BLaER1 treated with 17β-estradiol and CSF1 and Interleukin-3, amounts not matched to agents 10 nM and 100 nM (cell line): Measurements from ENCODE around the gene ACMSD.

Experiments
- H3K27ac ChIP-seq, 11 experiments: shearing (Covaris generic); formaldehyde crosslinking; 2 replicates each; pipeline ENCODE4 v1.8.1; 2022
- H3K27me3 ChIP-seq, 11 experiments: shearing (Covaris generic); formaldehyde crosslinking; 2 replicates each; pipeline ENCODE4 v1.8.1; 2022
- H3K36me3 ChIP-seq, 11 experiments: shearing (Covaris generic); formaldehyde crosslinking; 2 replicates each; pipeline ENCODE4 v1.8.1; 2022
- H3K4me1 ChIP-seq, 10 experiments: shearing (Covaris generic); formaldehyde crosslinking; 2 replicates each; pipeline ENCODE4 v1.8.1; 2022
- H3K4me2 ChIP-seq, 11 experiments: shearing (Covaris generic); formaldehyde crosslinking; 2 replicates each; pipeline ENCODE4 v1.8.1; 2022
- H3K4me3 ChIP-seq, 10 experiments: shearing (Covaris generic); formaldehyde crosslinking; 2 replicates each; pipeline ENCODE4 v1.8.1; 2022
- H3K9ac ChIP-seq, 11 experiments: shearing (Covaris generic); formaldehyde crosslinking; 2 replicates each; pipeline ENCODE4 v1.8.1; 2022
- H3K9me3 ChIP-seq, 11 experiments: shearing (Covaris generic); formaldehyde crosslinking; replicated peaks in 1 of 11; 2 replicates each; pipeline ENCODE4 v1.8.1; 2022
- H4K20me1 ChIP-seq, 11 experiments: shearing (Covaris generic); formaldehyde crosslinking; 2 replicates each; pipeline ENCODE4 v1.8.1; 2022
- Cebpa-rat ChIP-seq, 11 experiments: shearing (Covaris generic); IDR thresholded peaks; 2 replicates each; pipeline ENCODE4 v1.8.1; 2022

The ACMSD gene

GRCh38 chr2:134862674-134863073, 24.3 kb downstream of the ACMSD start:
- no peaks in the 10 kb centered on the region for H3K27me3 ChIP-seq
- no peaks in the 10 kb centered on the region for H4K20me1 ChIP-seq
- no peak overlapping the region for H3K4me2 ChIP-seq
- H3K4me3 ChIP-seq: no peak overlapping the region
- no peak overlapping the region for H3K9ac ChIP-seq
- no peaks in the 10 kb centered on the region for H3K4me1 ChIP-seq
- no peak for TF ChIP-seq Cebpa-rat (IDR thresholded peaks at IDR 0.05)
- no peaks in the 10 kb centered on the region for H3K36me3 ChIP-seq
- no peak overlapping the region for H3K27ac ChIP-seq
- no peaks in the 10 kb centered on the region for H3K9me3 ChIP-seq

- no peak overlapping the region for H3K4me2 ChIP-seq
- H3K36me3 ChIP-seq: no peaks in the 10 kb centered on the region
- H3K27me3 ChIP-seq: no peaks in the 10 kb centered on the region
- no peak for TF ChIP-seq Cebpa-rat (IDR thresholded peaks at IDR 0.05)
- H3K4me3 ChIP-seq: no peak overlapping the region
- no peak overlapping the region for H3K27ac ChIP-seq
- H3K4me1 ChIP-seq: no peaks in the 10 kb centered on the region
- no peak overlapping the region for H3K9ac ChIP-seq
- no peaks in the 10 kb centered on the region for H3K9me3 ChIP-seq
- no peaks in the 10 kb centered on the region for H4K20me1 ChIP-seq
Measured at GRCh38 chr2:134863446-134863845, 25.0 kb downstream of the ACMSD start.

GRCh38 chr2:134865067-134865787, 26.8 kb downstream of the ACMSD start:
- Histone ChIP-seq H4K20me1 (no peaks in the 10 kb centered on the region), H3K4me1 (no peaks in the 10 kb centered on the region), H3K9ac (no peak overlapping the region), H3K4me3 (no peak overlapping the region), H3K4me2 (no peak overlapping the region), H3K36me3 (no peaks in the 10 kb centered on the region), H3K9me3 (no peaks in the 10 kb centered on the region), H3K27ac (no peak overlapping the region), H3K27me3 (no peaks in the 10 kb centered on the region)
- TF ChIP-seq Cebpa-rat (IDR thresholded peaks at IDR 0.05): no peak

GRCh38 chr2:134866498-134867099, 28.2 kb downstream of the ACMSD start:
- no peaks in the 10 kb centered on the region for H3K27me3 ChIP-seq
- H3K4me1 ChIP-seq: no peaks in the 10 kb centered on the region
- no peak overlapping the region for H3K4me3 ChIP-seq
- no peak overlapping the region for H3K27ac ChIP-seq
- no peaks in the 10 kb centered on the region for H3K9me3 ChIP-seq
- no peaks in the 10 kb centered on the region for H4K20me1 ChIP-seq
- H3K9ac ChIP-seq: no peak overlapping the region
- H3K36me3 ChIP-seq: no peaks in the 10 kb centered on the region
- no peak for TF ChIP-seq Cebpa-rat (IDR thresholded peaks at IDR 0.05)
- no peak overlapping the region for H3K4me2 ChIP-seq

- no peak overlapping the region for H3K4me2 ChIP-seq
- H3K4me3 ChIP-seq: no peak overlapping the region
- H3K36me3 ChIP-seq: no peaks in the 10 kb centered on the region
- H4K20me1 ChIP-seq: no peaks in the 10 kb centered on the region
- no peak overlapping the region for H3K27ac ChIP-seq
- no peak overlapping the region for H3K9ac ChIP-seq
- no peak for TF ChIP-seq Cebpa-rat (IDR thresholded peaks at IDR 0.05)
- H3K4me1 ChIP-seq: no peaks in the 10 kb centered on the region
- no peaks in the 10 kb centered on the region for H3K27me3 ChIP-seq
- H3K9me3 ChIP-seq: no peaks in the 10 kb centered on the region
Measured at GRCh38 chr2:134869946-134870736, 31.7 kb downstream of the ACMSD start.

GRCh38 chr2:134873152-134873551, 34.7 kb downstream of the ACMSD start:
- peaks cover 0 to 4% (median 3%) of the 10 kb centered on the region in 11 experiments; a peak in 13 of 22 replicates for H3K9me3 ChIP-seq
- H3K27me3 ChIP-seq: no peaks in the 10 kb centered on the region
- TF ChIP-seq Cebpa-rat (IDR thresholded peaks at IDR 0.05): no peak
- H3K4me2 ChIP-seq: no peak overlapping the region
- H3K9ac ChIP-seq: no peak overlapping the region
- no peak overlapping the region for H3K4me3 ChIP-seq
- H3K4me1 ChIP-seq: no peaks in the 10 kb centered on the region
- no peaks in the 10 kb centered on the region for H4K20me1 ChIP-seq
- H3K27ac ChIP-seq: no peak overlapping the region
- H3K36me3 ChIP-seq: no peaks in the 10 kb centered on the region

GRCh38 chr2:134875309-134875708, 36.9 kb downstream of the ACMSD start:
- no peaks in the 10 kb centered on the region for H4K20me1 ChIP-seq
- H3K4me1 ChIP-seq: no peaks in the 10 kb centered on the region
- H3K9me3 ChIP-seq: peaks cover 11 to 17% (median 14%) of the 10 kb centered on the region in 11 experiments; a peak in 19 of 22 replicates
- no peak overlapping the region for H3K27ac ChIP-seq
- no peak overlapping the region for H3K9ac ChIP-seq
- H3K4me3 ChIP-seq: no peak overlapping the region
- no peaks in the 10 kb centered on the region for H3K36me3 ChIP-seq
- no peak overlapping the region for H3K4me2 ChIP-seq
- H3K27me3 ChIP-seq: no peaks in the 10 kb centered on the region
- no peak for TF ChIP-seq Cebpa-rat (IDR thresholded peaks at IDR 0.05)

GRCh38 chr2:134882773-134883172, 44.4 kb downstream of the ACMSD start:
- H3K4me1 ChIP-seq: no peaks in the 10 kb centered on the region
- no peak overlapping the region for H3K9ac ChIP-seq
- peaks cover 11 to 17% (median 14%) of the 10 kb centered on the region in 11 experiments; a peak in 19 of 22 replicates for H3K9me3 ChIP-seq
- H3K36me3 ChIP-seq: no peaks in the 10 kb centered on the region
- H3K27ac ChIP-seq: no peak overlapping the region
- no peak overlapping the region for H3K4me2 ChIP-seq
- no peak for TF ChIP-seq Cebpa-rat (IDR thresholded peaks at IDR 0.05)
- no peaks in the 10 kb centered on the region for H4K20me1 ChIP-seq
- H3K4me3 ChIP-seq: no peak overlapping the region
- no peaks in the 10 kb centered on the region for H3K27me3 ChIP-seq

- no peaks in the 10 kb centered on the region for H4K20me1 ChIP-seq
- no peaks in the 10 kb centered on the region for H3K4me1 ChIP-seq
- no peak overlapping the region for H3K4me3 ChIP-seq
- H3K9me3 ChIP-seq: peaks cover 4 to 9% (median 5%) of the 10 kb centered on the region in 11 experiments; a peak in 19 of 22 replicates
- H3K4me2 ChIP-seq: no peak overlapping the region
- no peak overlapping the region for H3K9ac ChIP-seq
- H3K27ac ChIP-seq: no peak overlapping the region
- no peaks in the 10 kb centered on the region for H3K36me3 ChIP-seq
- TF ChIP-seq Cebpa-rat (IDR thresholded peaks at IDR 0.05): no peak
- H3K27me3 ChIP-seq: no peaks in the 10 kb centered on the region
Measured at GRCh38 chr2:134883552-134884293, 45.3 kb downstream of the ACMSD start.
